ENCODE measurements around the gene ATAD3C. TPM values are rescaled to one million over a fixed set of nuclear protein-coding genes. Genes with fewer than 3 reads are reported as not detected.
A peak's percentile ranks its signal among the peaks of the same experiment; 100 is the strongest.
"Not testable (repeated sequence)": the region's sequence is repeated elsewhere in the genome, so short reads cannot be mapped to it uniquely, and the experiment has no call there.

ATAD3C gene
- 1.0 TPM for polyA plus RNA-seq
- long read RNA-seq, donor 1: 0 reads
- long read RNA-seq, donor 2: 0 reads
- long read RNA-seq, donor 3: 0 reads
- long read RNA-seq, donor 4, partial matches to known transcripts: 0 of 1 reads
- long read RNA-seq, donor 4, other reads (novel, unspliced or antisense): 0 of 1 reads
- long read RNA-seq, donor 5, partial matches to known transcripts: 0 of 1 reads
- long read RNA-seq, donor 5, other reads (novel, unspliced or antisense): 0 of 1 reads
- long read RNA-seq, donor 6, partial matches to known transcripts: 0 of 1 reads
- long read RNA-seq, donor 6, other reads (novel, unspliced or antisense): 0 of 1 reads
- long read RNA-seq, donor 7: 0 reads
- long read RNA-seq, donor 8, partial matches to known transcripts: 0 of 2 reads
- long read RNA-seq, donor 8, other reads (novel, unspliced or antisense): 0 of 2 reads
- long read RNA-seq, donor 9: 0 reads
- long read RNA-seq, donor 10: 0 reads
- long read RNA-seq, donor 11: 0 reads

GRCh38 chr1:1449099-1449739 is at the start of gene ATAD3C:
ATAD3C (plus strand) TSS chr1:1449689; CDS start chr1:1450684, 995 bp downstream.
- WGBS (ENCODE audit: insufficient coverage, low lambda C conversion rate): 92% methylated on average over 2 of the region's 6 CpGs
- no peaks in the 10 kb centered on the region for H3K4me1 ChIP-seq (ENCODE audit: control insufficient read depth, insufficient read depth, low read length)
- H3K36me3 ChIP-seq (ENCODE audit: control insufficient read depth, insufficient read depth, low read length): no peaks in the 10 kb centered on the region
- no peaks in the 10 kb centered on the region for H3K27me3 ChIP-seq (ENCODE audit: control insufficient read depth, insufficient read depth, low read length)
- H3K9me3 ChIP-seq (ENCODE audit: control insufficient read depth, low read depth, low read length): no peaks in the 10 kb centered on the region
- H3K27ac ChIP-seq (ENCODE audit: low read length): no peak within 1 kb of the TSS
- no peak within 1 kb of the TSS for H3K4me3 ChIP-seq (ENCODE audit: low read length)
- DNase-seq: no peak

GRCh38 chr1:1399872-1400575 is 49.5 kb upstream of the ATAD3C start:
- Histone ChIP-seq H3K27ac (ENCODE audit: low read length) (peak overlapping the region; percentile 72), H3K9me3 (ENCODE audit: control insufficient read depth, low read depth, low read length) (no peaks in the 10 kb centered on the region), H3K36me3 (ENCODE audit: control insufficient read depth, insufficient read depth, low read length) (peaks cover 54% of the 10 kb centered on the region), H3K27me3 (ENCODE audit: control insufficient read depth, insufficient read depth, low read length) (no peaks in the 10 kb centered on the region), H3K4me3 (ENCODE audit: low read length) (peak overlapping the region; percentile 95), H3K4me1 (ENCODE audit: control insufficient read depth, insufficient read depth, low read length) (peaks cover 27% of the 10 kb centered on the region)
- no CpG with 5 or more reads among the region's 34 CpGs for WGBS (ENCODE audit: insufficient coverage, low lambda C conversion rate)
- DNase-seq: peak in 1 of 2 donors; percentile 29

- peak in 1 of 2 donors; percentile 66 for DNase-seq
- H3K4me3 ChIP-seq (ENCODE audit: low read length): peak overlapping the region; percentile 95
- no peaks in the 10 kb centered on the region for H3K9me3 ChIP-seq (ENCODE audit: control insufficient read depth, low read depth, low read length)
- H3K27me3 ChIP-seq (ENCODE audit: control insufficient read depth, insufficient read depth, low read length): no peaks in the 10 kb centered on the region
- H3K27ac ChIP-seq (ENCODE audit: low read length): peak overlapping the region; percentile 72
- peaks cover 54% of the 10 kb centered on the region for H3K36me3 ChIP-seq (ENCODE audit: control insufficient read depth, insufficient read depth, low read length)
- H3K4me1 ChIP-seq (ENCODE audit: control insufficient read depth, insufficient read depth, low read length): peaks cover 31% of the 10 kb centered on the region
- WGBS (ENCODE audit: insufficient coverage, low lambda C conversion rate): no CpG with 5 or more reads among the region's 22 CpGs
These were observed 48.7 kb upstream of the ATAD3C start for GRCh38 chr1:1400576-1401456.

- Histone ChIP-seq H3K36me3 (ENCODE audit: control insufficient read depth, insufficient read depth, low read length) (peaks cover 53% of the 10 kb centered on the region), H3K27ac (ENCODE audit: low read length) (peak overlapping the region; percentile 30), H3K27me3 (ENCODE audit: control insufficient read depth, insufficient read depth, low read length) (no peaks in the 10 kb centered on the region), H3K9me3 (ENCODE audit: control insufficient read depth, low read depth, low read length) (no peaks in the 10 kb centered on the region), H3K4me1 (ENCODE audit: control insufficient read depth, insufficient read depth, low read length) (peaks cover 37% of the 10 kb centered on the region), H3K4me3 (ENCODE audit: low read length) (no peak overlapping the region)
- WGBS (ENCODE audit: insufficient coverage, low lambda C conversion rate): 80% methylated on average over 1 of the region's 7 CpGs
- no peak for DNase-seq
These were observed 48.0 kb upstream of the ATAD3C start for GRCh38 chr1:1401457-1402010.

GRCh38 chr1:1402072-1402900 is 47.2 kb upstream of the ATAD3C start:
- peak in 1 of 2 donors; percentile 35 for DNase-seq
- peaks cover 48% of the 10 kb centered on the region for H3K36me3 ChIP-seq (ENCODE audit: control insufficient read depth, insufficient read depth, low read length)

GRCh38 chr1:1402901-1403392 is 46.5 kb upstream of the ATAD3C start:
- Histone ChIP-seq H3K4me1 (ENCODE audit: control insufficient read depth, insufficient read depth, low read length) (peaks cover 29% of the 10 kb centered on the region), H3K36me3 (ENCODE audit: control insufficient read depth, insufficient read depth, low read length) (peaks cover 42% of the 10 kb centered on the region)
- WGBS (ENCODE audit: insufficient coverage, low lambda C conversion rate): no CpG with 5 or more reads among the region's 9 CpGs
- H3K4me3 ChIP-seq (ENCODE audit: low read length); DNase-seq; H3K9me3 ChIP-seq (ENCODE audit: control insufficient read depth, low read depth, low read length); H3K27me3 ChIP-seq (ENCODE audit: control insufficient read depth, insufficient read depth, low read length); H3K27ac ChIP-seq (ENCODE audit: low read length): not testable (repeated sequence)

More at GRCh38 chr1:1402072-1402900, 47.2 kb upstream of the ATAD3C start:
- Histone ChIP-seq H3K4me3 (ENCODE audit: low read length) (no peak overlapping the region), H3K4me1 (ENCODE audit: control insufficient read depth, insufficient read depth, low read length) (peaks cover 35% of the 10 kb centered on the region), H3K27me3 (ENCODE audit: control insufficient read depth, insufficient read depth, low read length) (no peaks in the 10 kb centered on the region), H3K27ac (ENCODE audit: low read length) (no peak overlapping the region), H3K9me3 (ENCODE audit: control insufficient read depth, low read depth, low read length) (no peaks in the 10 kb centered on the region)
- WGBS (ENCODE audit: insufficient coverage, low lambda C conversion rate): 90% methylated on average over 4 of the region's 20 CpGs

- Histone ChIP-seq H3K9me3 (ENCODE audit: control insufficient read depth, low read depth, low read length) (no peaks in the 10 kb centered on the region), H3K4me1 (ENCODE audit: control insufficient read depth, insufficient read depth, low read length) (peaks cover 25% of the 10 kb centered on the region), H3K36me3 (ENCODE audit: control insufficient read depth, insufficient read depth, low read length) (peaks cover 42% of the 10 kb centered on the region), H3K27me3 (ENCODE audit: control insufficient read depth, insufficient read depth, low read length) (no peaks in the 10 kb centered on the region), H3K4me3 (ENCODE audit: low read length) (no peak overlapping the region), H3K27ac (ENCODE audit: low read length) (no peak overlapping the region)
- no peak for DNase-seq
- 100% methylated on average over 3 of the region's 7 CpGs for WGBS (ENCODE audit: insufficient coverage, low lambda C conversion rate)
These were observed 45.8 kb upstream of the ATAD3C start for GRCh38 chr1:1403653-1404052.

GRCh38 chr1:1406101-1406820 is 43.2 kb upstream of the ATAD3C start:
- Histone ChIP-seq H3K4me1 (ENCODE audit: control insufficient read depth, insufficient read depth, low read length) (peaks cover 10% of the 10 kb centered on the region), H3K36me3 (ENCODE audit: control insufficient read depth, insufficient read depth, low read length) (peaks cover 34% of the 10 kb centered on the region), H3K27ac (ENCODE audit: low read length) (no peak overlapping the region), H3K4me3 (ENCODE audit: low read length) (peak overlapping the region; percentile 95), H3K9me3 (ENCODE audit: control insufficient read depth, low read depth, low read length) (no peaks in the 10 kb centered on the region), H3K27me3 (ENCODE audit: control insufficient read depth, insufficient read depth, low read length) (no peaks in the 10 kb centered on the region)
- WGBS (ENCODE audit: insufficient coverage, low lambda C conversion rate): no CpG with 5 or more reads among the region's 43 CpGs
- no peak for DNase-seq
